A549 (cell line): ENCODE data around the gene SPDYE16. TPM values are rescaled to one million over a fixed set of nuclear protein-coding genes. Genes with fewer than 3 reads are reported as not detected.
A peak's percentile ranks its signal among the peaks of the same experiment; 100 is the strongest.

Experiments
- ATAC-seq, 2 experiments: fragments of 200-7000 bp in 1 of 2; fragments of >200 bp in 1 of 2; cut with Nextera tagmentation in 1 of 2; cut with Tn5 transposase in 1 of 2; 3 replicates each; pipeline versions ENCODE4 v1.8.0 to v1.9.1; 2018 to 2020; ENCODE audit warnings: mild to moderate bottlenecking in 1 of 2, moderate library complexity in 1 of 2
- CTCF ChIA-PET: fragments of 300-600 bp; sonication (Branson Sonifier 250); formaldehyde crosslinking; extraction: SDS; loops from one replicate; lab custom pipeline; 2021; ENCODE audit warnings: antibody characterized with exemption, inconsistent platforms; lab: Yijun Ruan, JAX
- POLR2A ChIA-PET: fragments of 350-600 bp; formaldehyde crosslinking; extraction: SDS; loops from one replicate; lab custom pipeline; 2021; ENCODE audit warnings: antibody characterized with exemption, inconsistent platforms; lab: Yijun Ruan, JAX
- DNase-seq, 2 experiments: peaks; one replicate each; pipeline versions ENCODE4 v3.0.0 to v3.0.0-alpha.2; 2011 to 2016; ENCODE audit warnings: low read depth in 1 of 2, low spot score in 1 of 2
- FAIRE-seq: peaks from 2 replicates; lab custom pipeline; 2011; peaks lifted over from hg19 to GRCh38; lab: Jason Lieb, UNC
- H3K27ac ChIP-seq, 2 experiments: fragments of >200 bp; sonication (Bioruptor Twin); formaldehyde crosslinking; 3 replicates each; pipeline ENCODE4 v1.5.1; 2016 to 2017
- H3K4me1 ChIP-seq: fragments of >200 bp; sonication (Bioruptor Twin); formaldehyde crosslinking; 3 replicates; pipeline ENCODE4 v1.6.1; 2016
- H3K4me2 ChIP-seq: fragments of >200 bp; sonication (Bioruptor Twin); formaldehyde crosslinking; 3 replicates; pipeline ENCODE4 v1.6.1; 2016
- H3K4me3 ChIP-seq: fragments of >200 bp; sonication (Bioruptor Twin); formaldehyde crosslinking; 3 replicates; pipeline ENCODE4 v1.5.1; 2016
- H3K9me3 ChIP-seq: fragments of >200 bp; sonication (Bioruptor Twin); formaldehyde crosslinking; 3 replicates; pipeline ENCODE4 v1.6.1; 2016
- BHLHE40 ChIP-seq: IDR thresholded peaks from 2 replicates; pipeline ENCODE4 v1.6.1; 2012; ENCODE audit warnings: low read depth, low read length, inconsistent platforms
- CBX2 ChIP-seq: fragments of 200-600 bp; sonication (generic); IDR thresholded peaks from 2 replicates; pipeline ENCODE4 v1.6.1; 2016; ENCODE audit warnings: low read depth, mild to moderate bottlenecking, borderline replicate concordance
- EHF ChIP-seq: fragments of 250-450 bp; sonication (Bioruptor Pico); IDR thresholded peaks from 2 replicates; pipeline ENCODE4 v1.5.0; 2020; ENCODE audit warnings: mild to moderate bottlenecking
- ESRRA ChIP-seq: fragments of 150-350 bp; IDR thresholded peaks from 2 replicates; pipeline ENCODE4 v1.6.1; 2014; ENCODE audit warnings: mild to moderate bottlenecking, low read length, borderline replicate concordance
- FOSL2 ChIP-seq, 2 experiments: fragments of 450-650 bp in 1 of 2; fragments of >200 bp in 1 of 2; sonication (Bioruptor Twin) in 1 of 2; formaldehyde crosslinking; IDR thresholded peaks; 2 replicates each; pipeline versions ENCODE4 v1.5.0 to v1.6.1; 2016 to 2020; ENCODE audit warnings: mild to moderate bottlenecking in 1 of 2, moderate library complexity in 1 of 2
- HDAC2 ChIP-seq: fragments of 200-600 bp; sonication (generic); IDR thresholded peaks from 2 replicates; pipeline ENCODE4 v1.6.1; 2016
- HOXB5 ChIP-seq: fragments of 250-450 bp; sonication (Bioruptor Pico); IDR thresholded peaks from 2 replicates; pipeline ENCODE4 v1.5.0; 2020; ENCODE audit warnings: mild to moderate bottlenecking, moderate library complexity
- KDM1A ChIP-seq: fragments of 200-600 bp; sonication (generic); IDR thresholded peaks from 2 replicates; pipeline ENCODE4 v1.6.1; 2016; ENCODE audit warnings: low read depth, mild to moderate bottlenecking
- MAZ ChIP-seq: fragments of 150-350 bp; IDR thresholded peaks from 2 replicates; pipeline ENCODE4 v1.6.1; 2014; ENCODE audit warnings: antibody characterized with exemption, low read depth, low read length, borderline replicate concordance
- NFE2L2 ChIP-seq: fragments of 150-350 bp; conservative IDR thresholded peaks from 2 replicates; pipeline ENCODE4 v1.6.1; 2014; ENCODE audit warnings: low read length
- NPAS2 ChIP-seq: fragments of 250-450 bp; sonication (Bioruptor Pico); IDR thresholded peaks from 2 replicates; pipeline ENCODE4 v1.8.0; 2022; ENCODE audit warnings: mild to moderate bottlenecking, moderate library complexity, borderline replicate concordance
- NR3C1 ChIP-seq: fragments of >200 bp; sonication (Bioruptor Twin); formaldehyde crosslinking; IDR thresholded peaks from 3 replicates; pipeline ENCODE4 v1.6.1; 2017
- RAD21 ChIP-seq, 2 experiments: fragments of >200 bp in 1 of 2; sonication (Bioruptor Twin) in 1 of 2; formaldehyde crosslinking in 1 of 2; IDR thresholded peaks in 1 of 2; conservative IDR thresholded peaks in 1 of 2; 2 replicates in 1 of 2; 3 replicates in 1 of 2; pipeline ENCODE4 v1.6.1; 2012 to 2018; ENCODE audit warnings: inconsistent platforms in 1 of 2
- SMC3 ChIP-seq: fragments of >200 bp; sonication (Bioruptor Twin); formaldehyde crosslinking; IDR thresholded peaks from 3 replicates; pipeline ENCODE4 v1.6.1; 2018; ENCODE audit warnings: inconsistent platforms
- ZFP36 ChIP-seq: fragments of 450-650 bp; IDR thresholded peaks from 2 replicates; pipeline ENCODE4 v1.6.1; 2014; ENCODE audit warnings: borderline replicate concordance; ENCODE audit not compliant: partially characterized antibody
- ZSCAN20 ChIP-seq: fragments of 250-450 bp; sonication (Bioruptor Pico); IDR thresholded peaks from 2 replicates; pipeline ENCODE4 v1.8.0; 2022; ENCODE audit warnings: mild to moderate bottlenecking, moderate library complexity
- WGBS: methylation state at CpG from one replicate; pipeline ENCODE4 v1.1.6; 2017; ENCODE audit errors: missing lambda C conversion rate; 5-methylcytosine and 5-hydroxymethylcytosine counted together
- polyA plus RNA-seq, 4 experiments: library from polyadenylated mRNA; depleted of rRNA in 3 of 4; stranded (reverse); fragments of >200 nt; fragmentation: RNase III in 1 of 4; extraction: RNeasy Plus Mini Kit Qiagen cat#74134 plus additional on column Dnase treatment in 1 of 4; gene quantifications; 2 replicates in 3 of 4; 3 replicates in 1 of 4; pipeline ENCODE4 v1.2.3, GENCODE V29; 2011 to 2017
- TF ChIP-seq, protein P1 (sequence below): IDR thresholded peaks from 2 replicates; pipeline ENCODE4 v1.6.1; 2012
- TF ChIP-seq, protein P2 (sequence below): fragments of >200 bp; sonication (Bioruptor Twin); formaldehyde crosslinking; IDR thresholded peaks from 3 replicates; pipeline ENCODE4 v1.5.1; 2016
- TF ChIP-seq, protein P3 (sequence below): fragments of >200 bp; sonication (Bioruptor Twin); formaldehyde crosslinking; IDR thresholded peaks from 3 replicates; pipeline ENCODE4 v1.6.1; 2016
- TF ChIP-seq, protein P4 (sequence below): fragments of 450-650 bp; IDR thresholded peaks from 2 replicates; pipeline ENCODE4 v1.6.1; 2014; ENCODE audit warnings: antibody characterized with exemption
- TF ChIP-seq, protein P5 (sequence below): fragments of 250-450 bp; sonication (Bioruptor Pico); IDR thresholded peaks from 2 replicates; pipeline ENCODE4 v1.5.0; 2020; ENCODE audit warnings: low read depth, mild to moderate bottlenecking, moderate library complexity

Gene SPDYE16
- polyA plus RNA-seq, 2 of the 4 experiments (the other 2 are of a cell fraction), result not detected

DNA sequence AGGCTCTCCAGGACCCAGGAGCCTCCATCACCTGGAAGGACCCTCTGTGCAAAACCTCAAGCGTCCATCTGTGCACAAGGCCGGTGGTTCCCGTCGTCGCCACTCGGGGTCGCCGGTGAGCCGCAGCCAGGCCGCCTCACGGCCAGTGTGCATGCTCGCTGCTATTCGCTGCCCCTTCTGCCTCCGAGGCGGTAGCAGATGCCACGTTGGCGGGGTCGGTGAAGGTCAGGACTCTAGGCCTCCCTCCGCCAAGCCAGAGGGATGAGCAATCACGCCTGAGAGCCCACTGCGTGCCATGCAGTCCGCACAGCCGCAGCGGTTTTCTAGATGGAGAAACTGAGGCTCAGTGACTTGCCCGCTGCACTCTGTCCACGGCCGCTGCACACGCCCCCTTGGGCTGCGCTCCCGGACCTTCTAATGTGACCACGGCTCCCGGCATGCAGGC is 27.1 kb downstream of the SPDYE16 start:
- WGBS, result no CpG with 5 or more reads among the region's 32 CpGs
- H3K27ac ChIP-seq, result peak overlapping the region in 1 of 2 experiments; percentile 75; a peak in 3 of 6 replicates
- peaks cover 21% of the 10 kb centered on the region for H3K4me1 ChIP-seq
- FAIRE-seq (no peak), ATAC-seq (peak in 1 of 2 experiments; percentile 4; a peak in 1 of 6 replicates), DNase-seq (no peak)
- no peak overlapping the region for H3K4me3 ChIP-seq
- H3K9me3 ChIP-seq, result no peaks in the 10 kb centered on the region
- peak; percentile 64 to 65 for TF ChIP-seq RAD21 (conservative IDR thresholded peaks at IDR 0.05 in 1 of 2, IDR thresholded peaks at IDR 0.05 in 1 of 2)
- TF ChIP-seq ESRRA, result no peak
- peak; percentile 57 for TF ChIP-seq SMC3
- TF ChIP-seq, protein P1, sequence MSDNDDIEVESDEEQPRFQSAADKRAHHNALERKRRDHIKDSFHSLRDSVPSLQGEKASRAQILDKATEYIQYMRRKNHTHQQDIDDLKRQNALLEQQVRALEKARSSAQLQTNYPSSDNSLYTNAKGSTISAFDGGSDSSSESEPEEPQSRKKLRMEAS, result peak; percentile 33; the same call in 1 of the 2 replicates
- TF ChIP-seq, protein P2, sequence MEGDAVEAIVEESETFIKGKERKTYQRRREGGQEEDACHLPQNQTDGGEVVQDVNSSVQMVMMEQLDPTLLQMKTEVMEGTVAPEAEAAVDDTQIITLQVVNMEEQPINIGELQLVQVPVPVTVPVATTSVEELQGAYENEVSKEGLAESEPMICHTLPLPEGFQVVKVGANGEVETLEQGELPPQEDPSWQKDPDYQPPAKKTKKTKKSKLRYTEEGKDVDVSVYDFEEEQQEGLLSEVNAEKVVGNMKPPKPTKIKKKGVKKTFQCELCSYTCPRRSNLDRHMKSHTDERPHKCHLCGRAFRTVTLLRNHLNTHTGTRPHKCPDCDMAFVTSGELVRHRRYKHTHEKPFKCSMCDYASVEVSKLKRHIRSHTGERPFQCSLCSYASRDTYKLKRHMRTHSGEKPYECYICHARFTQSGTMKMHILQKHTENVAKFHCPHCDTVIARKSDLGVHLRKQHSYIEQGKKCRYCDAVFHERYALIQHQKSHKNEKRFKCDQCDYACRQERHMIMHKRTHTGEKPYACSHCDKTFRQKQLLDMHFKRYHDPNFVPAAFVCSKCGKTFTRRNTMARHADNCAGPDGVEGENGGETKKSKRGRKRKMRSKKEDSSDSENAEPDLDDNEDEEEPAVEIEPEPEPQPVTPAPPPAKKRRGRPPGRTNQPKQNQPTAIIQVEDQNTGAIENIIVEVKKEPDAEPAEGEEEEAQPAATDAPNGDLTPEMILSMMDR, result peak; percentile 49
- ChIA-PET POLR2A (no interaction called here), CTCF (no interaction called here)
- peak overlapping the region; percentile 49 for H3K4me2 ChIP-seq

DNA sequence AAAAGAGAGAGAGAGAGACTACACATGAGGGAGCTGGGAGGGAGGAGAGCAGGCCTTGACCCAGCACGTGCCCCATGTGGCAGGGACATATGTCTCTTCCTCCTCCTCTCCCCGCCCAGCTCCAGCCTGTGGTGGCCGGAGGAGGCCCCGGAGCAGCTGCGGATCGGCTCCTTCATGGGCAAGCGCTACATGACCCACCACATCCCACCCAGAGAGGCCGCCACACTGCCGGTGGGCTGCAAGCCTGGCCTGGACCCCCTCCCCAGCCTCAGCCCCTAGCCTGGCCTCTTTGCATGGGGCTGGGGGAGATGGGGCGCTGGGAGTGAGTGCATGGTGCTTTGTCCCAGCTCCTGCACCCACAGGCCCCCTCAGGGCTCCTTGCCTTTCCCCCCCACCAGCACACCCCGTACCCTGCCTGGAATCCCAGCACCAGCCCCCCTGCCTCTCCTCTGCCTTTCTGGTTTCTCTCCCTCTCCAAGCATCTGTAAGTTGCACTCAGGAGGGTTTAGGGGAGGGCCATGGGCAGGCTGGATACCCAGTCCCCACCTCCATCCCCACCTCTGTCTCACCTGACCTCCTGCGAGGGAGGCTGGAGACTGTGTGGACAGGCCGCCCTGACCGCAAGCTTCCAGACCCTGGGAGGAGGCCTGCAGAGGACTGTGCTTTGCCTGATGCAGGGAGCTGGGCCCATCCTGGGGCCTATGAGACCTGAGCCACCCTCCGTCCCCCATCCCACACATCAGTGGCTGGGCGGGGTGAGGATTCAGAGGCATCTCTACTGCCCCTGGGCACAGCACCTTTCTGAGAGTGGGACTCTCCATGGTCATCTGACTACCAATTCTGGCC is 27.9 kb downstream of the SPDYE16 start:
- no peak for TF ChIP-seq HDAC2
- peak overlapping the region in 1 of 2 experiments; percentile 96; a peak in 3 of 6 replicates for H3K27ac ChIP-seq
- WGBS, result 95% methylated on average over 12 of the region's 16 CpGs
- CTCF ChIA-PET, result no interaction called here
- no peak for ATAC-seq
- FAIRE-seq, result no peak
- H3K4me1 ChIP-seq, result peaks cover 26% of the 10 kb centered on the region
- no peak overlapping the region for H3K4me2 ChIP-seq
- no peaks in the 10 kb centered on the region for H3K9me3 ChIP-seq
- H3K4me3 ChIP-seq, result no peak overlapping the region
- no peak for DNase-seq
- POLR2A ChIA-PET, result no interaction called here

DNA sequence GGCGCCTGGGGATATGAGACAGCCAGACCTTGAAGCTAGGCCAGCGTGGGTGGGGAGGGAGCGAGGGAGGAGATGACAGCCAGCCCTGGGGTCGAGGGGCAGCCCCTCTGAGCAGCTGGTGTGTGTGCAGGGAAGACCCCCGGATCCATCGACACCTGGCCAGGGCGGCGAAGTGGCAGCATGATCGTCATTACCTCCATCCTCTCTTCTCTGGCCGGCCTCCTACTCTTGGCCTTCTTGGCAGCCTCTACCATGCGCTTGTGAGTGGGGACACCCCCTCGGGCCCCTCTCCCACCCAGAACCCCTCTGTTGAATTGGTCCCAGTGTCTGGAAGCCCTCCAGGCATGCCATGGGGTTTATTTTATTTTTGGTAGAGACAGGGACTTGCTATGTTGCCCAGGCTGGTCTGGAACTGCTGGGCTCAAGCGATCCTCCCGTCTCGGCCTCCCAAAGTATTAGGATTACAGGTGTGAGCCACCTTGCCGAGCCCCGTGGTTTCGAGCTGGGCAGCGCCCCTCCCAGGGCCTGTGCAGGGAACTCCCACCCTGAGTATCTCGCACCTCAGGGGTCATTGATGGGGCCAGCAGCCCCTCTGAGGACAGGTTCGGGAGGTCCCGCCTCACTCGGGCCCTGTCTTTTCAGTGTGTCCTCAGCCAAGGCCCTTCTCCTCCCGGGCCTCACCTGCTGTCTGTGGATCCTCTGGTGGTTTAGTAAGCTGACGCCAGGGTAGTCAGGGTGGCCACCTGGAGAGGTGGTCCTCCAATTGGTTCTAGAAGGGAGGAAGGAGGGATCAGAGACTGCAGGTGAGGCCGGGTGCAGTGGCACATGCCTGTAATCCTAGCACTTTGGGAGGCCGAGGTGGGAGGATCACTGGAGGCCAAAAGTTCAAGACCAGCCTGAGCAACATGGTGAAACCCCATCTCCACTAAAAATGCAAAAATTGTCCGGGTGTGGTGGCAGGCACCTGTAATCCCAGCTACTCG is 29.0 kb downstream of the SPDYE16 start:
- DNase-seq (no peak), FAIRE-seq (no peak), ATAC-seq (no peak)
- CTCF ChIA-PET, result no interaction called here
- no peak overlapping the region for H3K4me3 ChIP-seq
- peak overlapping the region; percentile 80 to 96; a peak in 5 of 6 replicates for H3K27ac ChIP-seq
- WGBS, result 88% methylated on average over 26 of the region's 29 CpGs
- TF ChIP-seq, protein P3, sequence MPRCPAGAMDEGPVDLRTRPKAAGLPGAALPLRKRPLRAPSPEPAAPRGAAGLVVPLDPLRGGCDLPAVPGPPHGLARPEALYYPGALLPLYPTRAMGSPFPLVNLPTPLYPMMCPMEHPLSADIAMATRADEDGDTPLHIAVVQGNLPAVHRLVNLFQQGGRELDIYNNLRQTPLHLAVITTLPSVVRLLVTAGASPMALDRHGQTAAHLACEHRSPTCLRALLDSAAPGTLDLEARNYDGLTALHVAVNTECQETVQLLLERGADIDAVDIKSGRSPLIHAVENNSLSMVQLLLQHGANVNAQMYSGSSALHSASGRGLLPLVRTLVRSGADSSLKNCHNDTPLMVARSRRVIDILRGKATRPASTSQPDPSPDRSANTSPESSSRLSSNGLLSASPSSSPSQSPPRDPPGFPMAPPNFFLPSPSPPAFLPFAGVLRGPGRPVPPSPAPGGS, result no peak
- TF ChIP-seq, protein P4, sequence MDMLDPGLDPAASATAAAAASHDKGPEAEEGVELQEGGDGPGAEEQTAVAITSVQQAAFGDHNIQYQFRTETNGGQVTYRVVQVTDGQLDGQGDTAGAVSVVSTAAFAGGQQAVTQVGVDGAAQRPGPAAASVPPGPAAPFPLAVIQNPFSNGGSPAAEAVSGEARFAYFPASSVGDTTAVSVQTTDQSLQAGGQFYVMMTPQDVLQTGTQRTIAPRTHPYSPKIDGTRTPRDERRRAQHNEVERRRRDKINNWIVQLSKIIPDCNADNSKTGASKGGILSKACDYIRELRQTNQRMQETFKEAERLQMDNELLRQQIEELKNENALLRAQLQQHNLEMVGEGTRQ, result no peak
- no peak for TF ChIP-seq MAZ
- TF ChIP-seq NR3C1, result no peak
- TF ChIP-seq CBX2, result no peak
- TF ChIP-seq NFE2L2, result no peak
- TF ChIP-seq KDM1A, result no peak
- TF ChIP-seq FOSL2 (IDR thresholded peaks at IDR 0.05), result no peak
- TF ChIP-seq FOSL2 (CRISPR knock-in tag; IDR thresholded peaks at IDR 0.05), result no peak
- TF ChIP-seq NPAS2, result no peak
- no peak for TF ChIP-seq HOXB5
- TF ChIP-seq ZFP36, result no peak
- TF ChIP-seq, protein P5, sequence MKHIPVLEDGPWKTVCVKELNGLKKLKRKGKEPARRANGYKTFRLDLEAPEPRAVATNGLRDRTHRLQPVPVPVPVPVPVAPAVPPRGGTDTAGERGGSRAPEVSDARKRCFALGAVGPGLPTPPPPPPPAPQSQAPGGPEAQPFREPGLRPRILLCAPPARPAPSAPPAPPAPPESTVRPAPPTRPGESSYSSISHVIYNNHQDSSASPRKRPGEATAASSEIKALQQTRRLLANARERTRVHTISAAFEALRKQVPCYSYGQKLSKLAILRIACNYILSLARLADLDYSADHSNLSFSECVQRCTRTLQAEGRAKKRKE (CRISPR knock-in tag), result no peak
- TF ChIP-seq BHLHE40, result no peak
- TF ChIP-seq ZSCAN20, result no peak
- no peak for TF ChIP-seq EHF (CRISPR knock-in tag)
- TF ChIP-seq RAD21 (conservative IDR thresholded peaks at IDR 0.05 in 1 of 2, IDR thresholded peaks at IDR 0.05 in 1 of 2), result no peak
- H3K4me2 ChIP-seq, result peak overlapping the region; percentile 64; the same call in 2 of the 3 replicates
- POLR2A ChIA-PET, result no interaction called here
- H3K9me3 ChIP-seq, result no peaks in the 10 kb centered on the region
- peaks cover 31% of the 10 kb centered on the region for H3K4me1 ChIP-seq
